OCI-LY1 (cell line): ENCODE measurements around the gene ARHGAP18.

Source experiments
- H2AFZ ChIP-seq: fragments of 200-600 bp; sonication (generic), shearing (Covaris generic); 2 replicates; pipeline ENCODE4 v1.6.0; 2014; ENCODE audit warnings: antibody characterized with exemption, mild to moderate bottlenecking, low read length
- H3F3A ChIP-seq: fragments of 200-600 bp; sonication (generic), shearing (Covaris generic); 2 replicates; pipeline ENCODE4 v1.6.0; 2014; ENCODE audit warnings: mild to moderate bottlenecking, antibody characterized with exemption, low read length, moderate library complexity; ENCODE audit not compliant: insufficient read depth
- H3K27ac ChIP-seq: fragments of 200-600 bp; sonication (generic); 2 replicates; pipeline ENCODE4 v1.5.1; 2014; ENCODE audit warnings: low read length, mixed run types, mild to moderate bottlenecking, low read depth; ENCODE audit not compliant: poor library complexity, severe bottlenecking
- H3K27me3 ChIP-seq: fragments of 200-600 bp; sonication (generic); 2 replicates; pipeline ENCODE4 v1.6.0; 2014; ENCODE audit warnings: antibody characterized with exemption, mild to moderate bottlenecking, low read length, moderate library complexity; ENCODE audit not compliant: insufficient read depth
- H3K36me3 ChIP-seq: fragments of 200-600 bp; sonication (generic); 2 replicates; pipeline ENCODE4 v1.6.1; 2014; ENCODE audit warnings: mild to moderate bottlenecking, antibody characterized with exemption, low read length, moderate library complexity, mixed read lengths; ENCODE audit not compliant: insufficient read depth
- H3K4me1 ChIP-seq: fragments of 200-600 bp; sonication (generic); 2 replicates; pipeline ENCODE4 v1.5.1; 2014; ENCODE audit warnings: mild to moderate bottlenecking, low read length, moderate library complexity; ENCODE audit not compliant: insufficient read depth, severe bottlenecking
- H3K4me2 ChIP-seq: fragments of 200-600 bp; sonication (generic), shearing (Covaris generic); 2 replicates; pipeline ENCODE4 v1.6.1; 2014; ENCODE audit warnings: low read length
- H3K4me3 ChIP-seq: fragments of 200-600 bp; sonication (generic); 2 replicates; pipeline ENCODE4 v1.5.1; 2014; ENCODE audit warnings: low read length, low read depth, mild to moderate bottlenecking, mixed read lengths; ENCODE audit not compliant: poor library complexity, severe bottlenecking
- H3K79me2 ChIP-seq: fragments of 200-600 bp; shearing (Covaris generic); 2 replicates; pipeline ENCODE4 v1.6.1; 2016; ENCODE audit warnings: mixed run types, low read length, mixed read lengths; ENCODE audit not compliant: insufficient read depth
- H3K9ac ChIP-seq: fragments of 200-600 bp; sonication (generic), shearing (Covaris generic); 2 replicates; pipeline ENCODE4 v1.6.1; 2014; ENCODE audit warnings: mild to moderate bottlenecking, low read length, mixed read lengths
- H3K9me2 ChIP-seq: fragments of 200-600 bp; sonication (generic), shearing (Covaris generic); 2 replicates; pipeline ENCODE4 v1.6.1; 2014; ENCODE audit warnings: low read depth, mild to moderate bottlenecking, low read length, mixed read lengths
- H3K9me3 ChIP-seq: fragments of 200-600 bp; shearing (Covaris generic); 2 replicates; pipeline ENCODE4 v1.6.1; 2014; ENCODE audit warnings: low read length, mixed read lengths
- H4K20me1 ChIP-seq: fragments of 200-600 bp; sonication (generic), shearing (Covaris generic); 2 replicates; pipeline ENCODE4 v1.6.0; 2016; ENCODE audit warnings: mild to moderate bottlenecking, low read length; ENCODE audit not compliant: insufficient read depth
- EZH2 ChIP-seq: fragments of 200-600 bp; sonication (generic), shearing (Covaris generic); IDR thresholded peaks from 2 replicates; pipeline ENCODE4 v1.8.0; 2017; ENCODE audit warnings: borderline replicate concordance, mixed run types, mild to moderate bottlenecking, antibody characterized with exemption, low read length, moderate library complexity, mixed read lengths
- TF ChIP-seq, protein P1 (sequence below): fragments of 200-600 bp; sonication (generic), shearing (Covaris generic); IDR thresholded peaks from 2 replicates; pipeline ENCODE4 v1.5.1; 2017; ENCODE audit warnings: mild to moderate bottlenecking, antibody characterized with exemption, low read length, moderate library complexity, mixed read lengths

ARHGAP18 gene

DNA sequence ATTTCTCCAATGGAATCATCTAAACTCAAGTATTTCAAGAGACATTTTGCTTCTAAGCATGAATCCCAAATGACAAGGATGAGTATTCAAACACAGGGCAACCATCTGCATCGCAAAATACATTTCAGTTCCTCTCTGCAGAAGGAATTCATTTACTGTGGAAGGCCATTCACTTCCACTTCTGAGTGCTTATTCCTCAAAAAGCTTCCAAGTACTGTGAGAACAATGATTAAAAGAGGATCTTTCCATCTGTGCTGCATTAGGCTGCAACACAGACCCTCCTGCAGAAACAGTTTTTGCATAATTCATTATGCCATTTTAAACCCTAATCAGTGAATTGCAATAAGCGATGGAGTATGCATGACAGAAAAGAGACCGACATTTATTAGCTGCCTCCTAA, 52.5 kb downstream of the ARHGAP18 start:
- Histone ChIP-seq H3K4me2 (no peak overlapping the region), H3K79me2 (no peaks in the 10 kb centered on the region), H3K9ac (no peak overlapping the region), H3K4me1 (no peaks in the 10 kb centered on the region), H3K9me3 (no peaks in the 10 kb centered on the region), H3K36me3 (no peaks in the 10 kb centered on the region), H2AFZ (no peak overlapping the region), H3K27ac (no peak overlapping the region), H3K27me3 (no peaks in the 10 kb centered on the region), H3K9me2 (no peaks in the 10 kb centered on the region), H3F3A (no peaks in the 10 kb centered on the region), H3K4me3 (no peak overlapping the region), H4K20me1 (no peaks in the 10 kb centered on the region)
- TF ChIP-seq, protein P1, sequence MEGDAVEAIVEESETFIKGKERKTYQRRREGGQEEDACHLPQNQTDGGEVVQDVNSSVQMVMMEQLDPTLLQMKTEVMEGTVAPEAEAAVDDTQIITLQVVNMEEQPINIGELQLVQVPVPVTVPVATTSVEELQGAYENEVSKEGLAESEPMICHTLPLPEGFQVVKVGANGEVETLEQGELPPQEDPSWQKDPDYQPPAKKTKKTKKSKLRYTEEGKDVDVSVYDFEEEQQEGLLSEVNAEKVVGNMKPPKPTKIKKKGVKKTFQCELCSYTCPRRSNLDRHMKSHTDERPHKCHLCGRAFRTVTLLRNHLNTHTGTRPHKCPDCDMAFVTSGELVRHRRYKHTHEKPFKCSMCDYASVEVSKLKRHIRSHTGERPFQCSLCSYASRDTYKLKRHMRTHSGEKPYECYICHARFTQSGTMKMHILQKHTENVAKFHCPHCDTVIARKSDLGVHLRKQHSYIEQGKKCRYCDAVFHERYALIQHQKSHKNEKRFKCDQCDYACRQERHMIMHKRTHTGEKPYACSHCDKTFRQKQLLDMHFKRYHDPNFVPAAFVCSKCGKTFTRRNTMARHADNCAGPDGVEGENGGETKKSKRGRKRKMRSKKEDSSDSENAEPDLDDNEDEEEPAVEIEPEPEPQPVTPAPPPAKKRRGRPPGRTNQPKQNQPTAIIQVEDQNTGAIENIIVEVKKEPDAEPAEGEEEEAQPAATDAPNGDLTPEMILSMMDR, result no peak
- no peak for TF ChIP-seq EZH2

DNA sequence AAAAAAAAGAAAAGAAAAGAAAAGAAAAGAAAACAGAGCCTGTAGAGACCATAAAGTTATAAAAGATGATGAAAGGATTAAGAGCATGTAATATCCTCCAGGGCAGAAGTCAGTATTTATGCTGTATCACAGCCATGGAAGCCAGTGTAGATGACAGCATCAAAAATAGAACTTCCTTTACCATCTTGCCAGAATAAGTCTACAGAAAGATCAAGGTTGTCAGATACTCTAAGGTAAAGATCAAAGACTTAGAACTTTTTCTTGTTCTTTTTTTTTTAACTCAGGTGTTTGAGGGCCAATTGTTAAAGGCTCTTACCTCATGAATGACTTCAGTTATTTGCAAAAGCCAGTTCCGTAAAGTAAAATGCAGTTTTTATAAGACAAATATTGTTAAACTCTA, 54.6 kb downstream of the ARHGAP18 start:
- Histone ChIP-seq H3K36me3 (no peaks in the 10 kb centered on the region), H3K4me2 (no peak overlapping the region), H3K27ac (no peak overlapping the region), H2AFZ (no peak overlapping the region), H4K20me1 (no peaks in the 10 kb centered on the region), H3K79me2 (no peaks in the 10 kb centered on the region), H3K27me3 (no peaks in the 10 kb centered on the region), H3F3A (no peaks in the 10 kb centered on the region), H3K9me2 (no peaks in the 10 kb centered on the region), H3K9ac (no peak overlapping the region), H3K9me3 (no peaks in the 10 kb centered on the region), H3K4me1 (no peaks in the 10 kb centered on the region), H3K4me3 (no peak overlapping the region)
- TF ChIP-seq, protein P1, result no peak

DNA sequence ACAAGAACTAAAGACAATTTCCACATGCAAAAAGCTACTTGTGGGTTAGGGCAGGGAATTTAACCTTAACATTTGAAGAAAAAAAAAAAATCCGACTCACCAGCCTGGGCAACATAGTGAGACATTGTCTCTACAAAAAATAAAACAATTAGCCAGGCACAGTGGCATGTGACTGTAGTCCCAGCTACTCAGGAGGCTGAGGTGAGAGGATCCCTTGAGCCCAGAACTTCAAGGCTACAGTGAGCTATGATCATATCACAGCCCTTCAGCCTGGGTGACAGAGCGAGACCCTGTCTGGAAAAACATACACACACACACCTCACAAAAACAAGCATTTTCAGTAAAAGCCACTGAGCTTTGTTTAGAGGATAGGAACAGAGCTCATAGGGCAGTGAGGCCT, 56.2 kb downstream of the ARHGAP18 start:
- no peaks in the 10 kb centered on the region for H3K9me3 ChIP-seq
- TF ChIP-seq, protein P1, result no peak
- TF ChIP-seq EZH2, result no peak
- no peak overlapping the region for H3K4me2 ChIP-seq
- H2AFZ ChIP-seq, result no peak overlapping the region
- H3K27me3 ChIP-seq, result no peaks in the 10 kb centered on the region
- H3K9ac ChIP-seq, result no peak overlapping the region
- H3K79me2 ChIP-seq, result no peaks in the 10 kb centered on the region
- no peaks in the 10 kb centered on the region for H3F3A ChIP-seq
- H3K9me2 ChIP-seq, result no peaks in the 10 kb centered on the region
- no peaks in the 10 kb centered on the region for H3K36me3 ChIP-seq
- no peaks in the 10 kb centered on the region for H3K4me1 ChIP-seq
- H3K4me3 ChIP-seq, result no peak overlapping the region
- no peaks in the 10 kb centered on the region for H4K20me1 ChIP-seq
- no peak overlapping the region for H3K27ac ChIP-seq
